GM18868 (cell line): ENCODE measurements around the gene USP5.
A peak's percentile ranks its signal among the peaks of the same experiment; 100 is the strongest.
"Not testable (repeated sequence)": the region's sequence is repeated elsewhere in the genome, so short reads cannot be mapped to it uniquely, and the experiment has no call there.

Experiments used
- ATAC-seq: cut with Tn5 transposase; IDR thresholded peaks from one replicate; pipeline ENCODE4 v1.9.1; 2021; ENCODE audit warnings: mild to moderate bottlenecking, moderate library complexity; ENCODE audit not compliant: unreplicated experiment

USP5 gene

GRCh38 chr12:6865307-6865706 lies 13.4 kb downstream of the USP5 start:
- not testable (repeated sequence) for ATAC-seq

GRCh38 chr12:6866163-6866919 lies 14.4 kb downstream of the USP5 start:
- no peak for ATAC-seq

GRCh38 chr12:6866920-6867412 lies 15.0 kb downstream of the USP5 start:
- peak; percentile 10 for ATAC-seq

GRCh38 chr12:6867413-6868210 lies 15.7 kb downstream of the USP5 start, which contains the start of gene TPI1:
TPI1 (plus strand) TSS chr12:6867531; CDS start chr12:6867567, 36 bp downstream.
- ATAC-seq, result peak; percentile 56

- ATAC-seq, result no peak
Observed at GRCh38 chr12:6868211-6869048, 16.5 kb downstream of the USP5 start.

- no peak for ATAC-seq
Observed at GRCh38 chr12:6869049-6870021, 17.4 kb downstream of the USP5 start.

- not testable (repeated sequence) for ATAC-seq
Observed at GRCh38 chr12:6870304-6870703, 18.4 kb downstream of the USP5 start.

- ATAC-seq, result no peak
Observed at GRCh38 chr12:6871052-6871957, 19.4 kb downstream of the USP5 start.

- ATAC-seq, result peak; percentile 31
Observed at GRCh38 chr12:6872073-6873048, 20.4 kb downstream of the USP5 start.

- peak; percentile 80 for ATAC-seq
Observed at GRCh38 chr12:6873094-6874014, 21.4 kb downstream of the USP5 start, which contains the start of gene SPSB2. SPSB2 (minus strand) TSS chr12:6873303; CDS start chr12:6872901, 402 bp downstream.

- not testable (repeated sequence) for ATAC-seq
Observed at GRCh38 chr12:6874015-6874368, 22.0 kb downstream of the USP5 start.

GRCh38 chr12:6879824-6880223 lies 27.9 kb downstream of the USP5 start:
- not testable (repeated sequence) for ATAC-seq

GRCh38 chr12:6883252-6883651 lies 31.3 kb downstream of the USP5 start:
- ATAC-seq, result no peak

GRCh38 chr12:6883683-6884082 lies 31.7 kb downstream of the USP5 start:
- ATAC-seq, result no peak

GRCh38 chr12:6884539-6884938 lies 32.6 kb downstream of the USP5 start:
- no peak for ATAC-seq

GRCh38 chr12:6886206-6886999 lies 34.5 kb downstream of the USP5 start:
- ATAC-seq, result not testable (repeated sequence)
